HCT116 (cell line): ENCODE results near the gene LBR. TPM values are rescaled to one million over a fixed set of nuclear protein-coding genes. Genes with fewer than 3 reads are reported as not detected.

Experiments
- ATAC-seq: fragments of 200-7000 bp; cut with Tn5 transposase; 2 replicates; pipeline ENCODE4 v1.9.1; 2020; ENCODE audit warnings: mild to moderate bottlenecking, moderate library complexity
- BruUV-seq: library from RNA; stranded (reverse); fragments of 400-500 nt; replicated peaks from 2 replicates; lab custom pipeline; 2021; lab: Mats Ljungman, UMichigan
- CTCF ChIA-PET: fragments of 300-600 bp; sonication (Branson Sonifier 250); formaldehyde crosslinking; loops from one replicate; lab custom pipeline; 2021; ENCODE audit warnings: antibody characterized with exemption; lab: Charles Lee
- POLR2A ChIA-PET: fragments of 300-600, 350-600 bp; sonication (Branson Sonifier 250); formaldehyde crosslinking; loops from one replicate; lab custom pipeline; 2021; ENCODE audit warnings: antibody characterized with exemption; lab: Charles Lee
- RAD21 ChIA-PET, 2 experiments: fragments of 300-600 bp; sonication (Branson Sonifier 250); formaldehyde crosslinking; loops; one replicate each; lab custom pipeline; 2023; ENCODE audit warnings: low total read pairs in 2 of 2; ENCODE audit not compliant: uncharacterized antibody in 2 of 2, unreplicated experiment in 2 of 2, low non-redundant PET in 1 of 2; lab: Charles Lee
- DNase-seq: peaks from one replicate; pipeline ENCODE4 v3.0.0-alpha.2; 2010; ENCODE audit warnings: low read depth, low spot score
- H2AFZ ChIP-seq: fragments of 200-600 bp; shearing (Covaris generic), sonication (generic); 2 replicates; pipeline ENCODE4 v1.6.1; 2017; ENCODE audit warnings: low read depth, mixed run types, mixed read lengths, antibody characterized with exemption, low read length; ENCODE audit not compliant: poor library complexity, severe bottlenecking
- H3K27ac ChIP-seq: 2 replicates; pipeline ENCODE4 v1.5.1; 2012; ENCODE audit warnings: low read depth, low read length
- H3K27me3 ChIP-seq: fragments of 200-600 bp; sonication (generic); 2 replicates; pipeline ENCODE4 v1.6.1; 2016; ENCODE audit warnings: mixed run types, low read length, mixed read lengths; ENCODE audit not compliant: insufficient read depth
- H3K36me3 ChIP-seq, 2 experiments: fragments of 200-500 bp in 1 of 2; fragments of 200-600 bp in 1 of 2; sonication (Bioruptor generic) in 1 of 2; sonication (generic) in 1 of 2; 2 replicates each; pipeline versions ENCODE4 v1.5.1 to v1.6.1; 2014 to 2016; ENCODE audit warnings: low read length in 2 of 2, inconsistent platforms in 1 of 2, mixed read lengths in 1 of 2, mixed run types in 1 of 2; ENCODE audit not compliant: insufficient read depth in 2 of 2, control insufficient read depth in 1 of 2
- H3K4me1 ChIP-seq, 2 experiments: fragments of 200-600 bp in 1 of 2; sonication (generic) in 1 of 2; 2 replicates each; pipeline versions ENCODE4 v1.5.1 to v1.6.1; 2012 to 2017; ENCODE audit warnings: low read length in 2 of 2, inconsistent platforms in 1 of 2, mild to moderate bottlenecking in 1 of 2, mixed read lengths in 1 of 2, mixed run types in 1 of 2, moderate library complexity in 1 of 2; ENCODE audit not compliant: insufficient read depth in 2 of 2, control insufficient read depth in 1 of 2
- H3K4me2 ChIP-seq: fragments of 200-600 bp; sonication (generic); 2 replicates; pipeline ENCODE4 v1.6.1; 2017; ENCODE audit warnings: mixed run types, low read length, mixed read lengths
- H3K4me3 ChIP-seq, 2 experiments: fragments of 200-600 bp in 1 of 2; sonication (generic) in 1 of 2; replicated peaks in 1 of 2; 2 replicates each; pipeline ENCODE4 v1.5.1; 2011 to 2016; ENCODE audit warnings: low read length in 2 of 2, control low read depth in 1 of 2, low read depth in 1 of 2, mild to moderate bottlenecking in 1 of 2, mixed read lengths in 1 of 2, mixed run types in 1 of 2
- H3K79me2 ChIP-seq: fragments of 200-600 bp; sonication (generic); 2 replicates; pipeline ENCODE4 v1.6.1; 2017; ENCODE audit warnings: mild to moderate bottlenecking, mixed run types, low read length, moderate library complexity, mixed read lengths; ENCODE audit not compliant: insufficient read depth
- H3K9ac ChIP-seq: fragments of 200-600 bp; sonication (generic); 2 replicates; pipeline ENCODE4 v1.6.1; 2016; ENCODE audit warnings: low read length, mixed read lengths
- H3K9me2 ChIP-seq: fragments of 200-600 bp; sonication (generic), shearing (Covaris generic); 2 replicates; pipeline ENCODE4 v1.6.1; 2017; ENCODE audit warnings: mixed run types, mild to moderate bottlenecking, moderate library complexity; ENCODE audit not compliant: insufficient read depth
- H3K9me3 ChIP-seq, 2 experiments: fragments of 200-500 bp in 1 of 2; fragments of 200-600 bp in 1 of 2; sonication (Bioruptor generic) in 1 of 2; sonication (generic) in 1 of 2; 2 replicates each; pipeline ENCODE4 v1.6.1; 2014 to 2017; ENCODE audit warnings: low read length in 2 of 2, mixed read lengths in 2 of 2, inconsistent platforms in 1 of 2, low read depth in 1 of 2, mild to moderate bottlenecking in 1 of 2, mixed run types in 1 of 2, moderate library complexity in 1 of 2; ENCODE audit not compliant: control insufficient read depth in 1 of 2, insufficient read depth in 1 of 2
- H4K20me1 ChIP-seq: fragments of 200-600 bp; sonication (generic), shearing (Covaris generic); 2 replicates; pipeline ENCODE4 v1.6.1; 2017; ENCODE audit warnings: mixed run types, mild to moderate bottlenecking, moderate library complexity; ENCODE audit not compliant: insufficient read depth
- ATF3 ChIP-seq: IDR thresholded peaks from 2 replicates; pipeline ENCODE4 v1.6.1; 2012
- CEBPB ChIP-seq: IDR thresholded peaks from 2 replicates; pipeline ENCODE4 v1.6.1; 2012; ENCODE audit warnings: low read depth
- CTCF ChIP-seq, 3 experiments: fragments of 200-600 bp in 1 of 3; sonication (generic) in 1 of 3; IDR thresholded peaks in 2 of 3; conservative IDR thresholded peaks in 1 of 3; 2 replicates each; pipeline ENCODE4 v1.5.1; 2012 to 2017; ENCODE audit warnings: low read depth in 2 of 3, low read length in 2 of 3, antibody characterized with exemption in 1 of 3, borderline replicate concordance in 1 of 3, control low read depth in 1 of 3, mild to moderate bottlenecking in 1 of 3, mixed read lengths in 1 of 3, mixed run types in 1 of 3, moderate library complexity in 1 of 3; ENCODE audit not compliant: insufficient read depth in 1 of 3
- EGR1 ChIP-seq: IDR thresholded peaks from 2 replicates; pipeline ENCODE4 v1.6.1; 2012; ENCODE audit warnings: low read depth
- ELF1 ChIP-seq: IDR thresholded peaks from 2 replicates; pipeline ENCODE4 v1.6.1; 2012; ENCODE audit warnings: low read depth, borderline replicate concordance
- EZH2 ChIP-seq: fragments of 200-600 bp; sonication (generic); IDR thresholded peaks from 2 replicates; pipeline ENCODE4 v1.6.1; 2017; ENCODE audit warnings: antibody characterized with exemption, mixed run types
- FOSL1 ChIP-seq: IDR thresholded peaks from 2 replicates; pipeline ENCODE4 v1.6.1; 2012; ENCODE audit warnings: low read depth
- POLR2A ChIP-seq: IDR thresholded peaks from 2 replicates; pipeline ENCODE4 v1.7.0; 2011; ENCODE audit warnings: borderline replicate concordance; ENCODE audit not compliant: insufficient read depth, insufficient read length; ENCODE audit errors: extremely low read depth
- POLR2AphosphoS5 ChIP-seq: IDR thresholded peaks from 2 replicates; pipeline ENCODE4 v1.6.1; 2011; ENCODE audit warnings: mild to moderate bottlenecking, low read depth, low read length, moderate library complexity
- SP1 ChIP-seq: IDR thresholded peaks from 2 replicates; pipeline ENCODE4 v1.6.1; 2012; ENCODE audit warnings: low read depth
- SRF ChIP-seq: IDR thresholded peaks from 2 replicates; pipeline ENCODE4 v1.6.1; 2012; ENCODE audit warnings: low read depth
- TCF7L2 ChIP-seq: IDR thresholded peaks from 2 replicates; pipeline ENCODE4 v1.7.0; 2011; ENCODE audit warnings: borderline replicate concordance, inconsistent platforms; ENCODE audit not compliant: insufficient read depth, insufficient read length; ENCODE audit errors: extremely low read depth
- YY1 ChIP-seq: IDR thresholded peaks from 2 replicates; pipeline ENCODE4 v1.6.1; 2011; ENCODE audit warnings: low read length, low read depth, moderate library complexity, mild to moderate bottlenecking; ENCODE audit not compliant: insufficient replicate concordance; ENCODE audit errors: extremely low read depth
- ZBTB33 ChIP-seq: IDR thresholded peaks from 2 replicates; pipeline ENCODE4 v1.6.1; 2011; ENCODE audit warnings: mild to moderate bottlenecking, low read length, moderate library complexity; ENCODE audit not compliant: insufficient replicate concordance; ENCODE audit errors: extremely low read depth
- ZNF274 ChIP-seq: fragments of 200-500 bp; sonication (Bioruptor generic); IDR thresholded peaks from 2 replicates; pipeline ENCODE4 v1.6.1; 2014; ENCODE audit warnings: mild to moderate bottlenecking, low read depth, low read length, inconsistent platforms
- intact Hi-C: fragments of 100-400 bp; cut with micrococcal nuclease; formaldehyde crosslinking; loops from 2 replicates; pipeline ENCODE4 v1.10.0; 2022
- total RNA-seq: library from RNA; stranded (reverse); gene quantifications from one replicate; pipeline ENCODE4 v1.2.1, GENCODE V29; 2021; ENCODE audit not compliant: unreplicated experiment
- TF ChIP-seq, protein P1 (sequence below): IDR thresholded peaks from 2 replicates; pipeline ENCODE4 v1.6.1; 2012

The LBR gene
- total RNA-seq, 1 experiment from 2014 or later: 97.4 TPM

- intact Hi-C loops: no loop called here
- ChIA-PET RAD21 (no interaction called here), POLR2A (no interaction called here), CTCF (no interaction called here)
- Histone ChIP-seq H3K9me2 (no peaks in the 10 kb centered on the region), H3K4me1 (peaks cover 18 to 48% of the 10 kb centered on the region in 2 experiments), H3K27ac (no peak overlapping the region), H3K79me2 (no peaks in the 10 kb centered on the region), H3K9me3 (no peaks in the 10 kb centered on the region), H3K36me3 (no peaks in the 10 kb centered on the region), H4K20me1 (no peaks in the 10 kb centered on the region), H3K27me3 (no peaks in the 10 kb centered on the region), H2AFZ (no peak overlapping the region), H3K4me2 (no peak overlapping the region), H3K4me3 (no peak overlapping the region)
- BruUV-seq: no TSS peak
- ATAC-seq: no peak
- no peak for DNase-seq
- no peak for TF ChIP-seq ATF3
- TF ChIP-seq, all 23 proteins: peak for 0
- H3K9ac ChIP-seq: no peak overlapping the region
These were observed 30.4 kb upstream of the LBR start for GRCh38 chr1:225458222-225458631.

GRCh38 chr1:225454733-225455132, 26.9 kb upstream of the LBR start:
- Histone ChIP-seq H3K4me1 (peaks cover 20 to 55% of the 10 kb centered on the region in 2 experiments), H3K9ac (peak overlapping the region; percentile 30), H4K20me1 (no peaks in the 10 kb centered on the region), H3K9me2 (no peaks in the 10 kb centered on the region), H3K4me3 (peak overlapping the region; percentile 3 to 41; a peak in 2 of 4 replicates), H3K27ac (peak overlapping the region; percentile 23; the same call in 1 of the 2 replicates), H3K79me2 (no peaks in the 10 kb centered on the region), H3K4me2 (peak overlapping the region; percentile 74), H2AFZ (peak overlapping the region; percentile 85), H3K36me3 (no peaks in the 10 kb centered on the region), H3K9me3 (no peaks in the 10 kb centered on the region), H3K27me3 (no peaks in the 10 kb centered on the region)
- intact Hi-C loops: no loop called here
- DNase-seq (peak; percentile 62), ATAC-seq (peak; percentile 86)
- POLR2A ChIA-PET: interaction anchor here (1.1 to 1.4 kb wide), 2 partner anchors 9 to 10 kb away, joined by 3 to 8 read pairs; no protein-coding TSS in a partner anchor
- RAD21 ChIA-PET: interaction anchor here in 1 of 2 experiments (0.6 to 1.4 kb wide), 2 partner anchors 11 to 431 kb away, joined by 3 read pairs; no protein-coding TSS in a partner anchor
- no TSS peak for BruUV-seq
- CTCF ChIA-PET: interaction anchor here (1.1 kb wide), 1 partner anchor 13 kb away, joined by 4 read pairs; no protein-coding TSS in a partner anchor
- TF ChIP-seq POLR2A (no peak), ELF1 (no peak), EZH2 (no peak), SP1 (peak; percentile 73), YY1 (no peak), SRF (no peak), POLR2AphosphoS5 (peak; percentile 54; the same call in 1 of the 2 replicates), TCF7L2 (peak; percentile 15), ZBTB33 (peak; percentile 42), CTCF (IDR thresholded peaks at IDR 0.05 in 2 of 3, conservative IDR thresholded peaks at IDR 0.05 in 1 of 3; ENCODE audit: borderline replicate concordance in 1 of 3, insufficient read depth in 1 of 3, low read depth in 2 of 3, low read length in 2 of 3) (no peak), EGR1 (peak; percentile 89), CEBPB (no peak; the same call in none of the 2 replicates), ZNF274 (no peak), FOSL1 (peak; percentile 91)
- TF ChIP-seq, protein P1, sequence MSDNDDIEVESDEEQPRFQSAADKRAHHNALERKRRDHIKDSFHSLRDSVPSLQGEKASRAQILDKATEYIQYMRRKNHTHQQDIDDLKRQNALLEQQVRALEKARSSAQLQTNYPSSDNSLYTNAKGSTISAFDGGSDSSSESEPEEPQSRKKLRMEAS: peak; percentile 57
